Measurements from ENCODE around the gene PPP6R2.

GRCh38 chr22:50309601-50309991, 33.5 kb upstream of the PPP6R2 start:
- TF ChIP-seq CTCF (IDR thresholded peaks at IDR 0.05) (no peak), POLR2AphosphoS5 (IDR thresholded peaks at IDR 0.05) (no peak)

All from breast epithelium (tissue), 3 donors.